Measurements from ENCODE around the gene DNAJC25. TPM values are rescaled to one million over a fixed set of nuclear protein-coding genes. Genes with fewer than 3 reads are reported as not detected.

The DNAJC25 gene
- polyA plus RNA-seq, 1 experiment = 14.1 TPM

DNA sequence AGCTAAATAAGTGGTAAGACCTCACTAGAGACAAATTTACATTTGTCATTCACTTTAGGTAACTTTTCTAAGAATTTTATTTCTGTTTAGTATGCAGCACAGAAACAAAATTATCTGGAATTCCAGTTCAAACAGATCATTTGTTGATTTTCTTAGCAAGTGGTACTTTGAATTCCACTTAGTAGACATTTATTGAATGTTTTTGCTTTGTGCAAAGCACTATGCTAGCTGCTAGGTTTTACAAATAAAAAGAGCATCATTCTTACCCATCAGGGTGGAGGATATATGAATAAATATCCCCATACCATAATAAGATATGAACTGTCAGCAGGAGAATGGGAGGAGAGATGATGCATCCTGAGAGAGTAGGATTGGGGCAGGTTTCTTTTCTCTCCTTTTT, 65.7 kb downstream of the DNAJC25 start:
- no peaks in the 10 kb centered on the region for H3K9me3 ChIP-seq (ENCODE audit: control insufficient read depth, insufficient read depth, low read length)
- POLR2A ChIA-PET = no interaction called here
- H3K4me3 ChIP-seq (ENCODE audit: low read depth, low read length) = no peak overlapping the region
- CTCF ChIA-PET = no interaction called here
- no peak overlapping the region for H3K27ac ChIP-seq (ENCODE audit: low read depth, low read length)
- no peak for DNase-seq (ENCODE audit: low read depth, low spot score)
- TF ChIP-seq, protein P1, sequence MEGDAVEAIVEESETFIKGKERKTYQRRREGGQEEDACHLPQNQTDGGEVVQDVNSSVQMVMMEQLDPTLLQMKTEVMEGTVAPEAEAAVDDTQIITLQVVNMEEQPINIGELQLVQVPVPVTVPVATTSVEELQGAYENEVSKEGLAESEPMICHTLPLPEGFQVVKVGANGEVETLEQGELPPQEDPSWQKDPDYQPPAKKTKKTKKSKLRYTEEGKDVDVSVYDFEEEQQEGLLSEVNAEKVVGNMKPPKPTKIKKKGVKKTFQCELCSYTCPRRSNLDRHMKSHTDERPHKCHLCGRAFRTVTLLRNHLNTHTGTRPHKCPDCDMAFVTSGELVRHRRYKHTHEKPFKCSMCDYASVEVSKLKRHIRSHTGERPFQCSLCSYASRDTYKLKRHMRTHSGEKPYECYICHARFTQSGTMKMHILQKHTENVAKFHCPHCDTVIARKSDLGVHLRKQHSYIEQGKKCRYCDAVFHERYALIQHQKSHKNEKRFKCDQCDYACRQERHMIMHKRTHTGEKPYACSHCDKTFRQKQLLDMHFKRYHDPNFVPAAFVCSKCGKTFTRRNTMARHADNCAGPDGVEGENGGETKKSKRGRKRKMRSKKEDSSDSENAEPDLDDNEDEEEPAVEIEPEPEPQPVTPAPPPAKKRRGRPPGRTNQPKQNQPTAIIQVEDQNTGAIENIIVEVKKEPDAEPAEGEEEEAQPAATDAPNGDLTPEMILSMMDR (IDR thresholded peaks at IDR 0.05; ENCODE audit: low read depth, low read length) = no peak
- no peaks in the 10 kb centered on the region for H3K27me3 ChIP-seq (ENCODE audit: control insufficient read depth, insufficient read depth, low read length)

DNA sequence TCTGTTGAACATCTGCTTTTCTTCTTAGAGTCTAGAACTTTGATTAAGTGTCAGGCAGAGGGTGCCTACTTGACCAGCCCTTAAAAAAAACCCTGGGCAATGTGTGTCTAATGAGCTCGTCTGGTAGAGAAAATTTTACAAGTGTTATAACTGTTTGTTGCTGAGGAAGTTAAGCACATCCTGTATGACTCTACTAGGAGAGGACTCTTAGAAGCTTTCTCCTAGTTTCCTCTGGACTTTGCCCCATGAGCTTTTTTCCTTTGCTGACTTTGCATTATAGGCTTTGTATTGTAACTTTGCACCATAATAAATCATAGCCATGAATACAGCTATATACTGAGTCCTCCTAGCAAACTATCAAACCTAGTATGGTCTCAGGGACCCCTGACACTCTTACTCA, 69.6 kb downstream of the DNAJC25 start:
- ChIA-PET POLR2A (no interaction called here), CTCF (interaction anchor here (2.5 kb wide), 1 partner anchor 9 kb away, joined by 12 read pairs; no protein-coding TSS in a partner anchor)
- DNase-seq (ENCODE audit: low read depth, low spot score) = no peak
- TF ChIP-seq, protein P1 (IDR thresholded peaks at IDR 0.05; ENCODE audit: low read depth, low read length) = no peak
- Histone ChIP-seq H3K27me3 (ENCODE audit: control insufficient read depth, insufficient read depth, low read length) (no peaks in the 10 kb centered on the region), H3K27ac (ENCODE audit: low read depth, low read length) (no peak overlapping the region), H3K9me3 (ENCODE audit: control insufficient read depth, insufficient read depth, low read length) (no peaks in the 10 kb centered on the region), H3K4me3 (ENCODE audit: low read depth, low read length) (no peak overlapping the region)

Other genes with a start within 250 kb of the DNAJC25 start
- gene ECPAS, start 147.0 kb upstream of the DNAJC25 start, polyA plus RNA-seq (2011; rRNA removed) = 61.2 and 64.0 TPM in 2 replicates
- 1.0 and 1.5 TPM in 2 replicates for gene ZNF483, start 106.2 kb upstream of the DNAJC25 start, polyA plus RNA-seq (2011; rRNA removed)
- 140 and 173 TPM in 2 replicates for gene PTGR1, start 31.7 kb upstream of the DNAJC25 start, polyA plus RNA-seq (2011; rRNA removed)
- gene GNG10, start 30.3 kb downstream of the DNAJC25 start, polyA plus RNA-seq (2011; rRNA removed) = 87.6 and 108 TPM in 2 replicates
- gene SHOC1, start 163.6 kb downstream of the DNAJC25 start, polyA plus RNA-seq (2011; rRNA removed) = 0.07 and 0.15 TPM in 2 replicates

Measured in AG04450 (cell line).